ENCODE data around the gene LACRT. TPM values are rescaled to one million over a fixed set of nuclear protein-coding genes. Genes with fewer than 3 reads are reported as not detected.

The LACRT gene
- total and polyA plus RNA-seq, 5 experiments from 2014 or later = not detected

DNA sequence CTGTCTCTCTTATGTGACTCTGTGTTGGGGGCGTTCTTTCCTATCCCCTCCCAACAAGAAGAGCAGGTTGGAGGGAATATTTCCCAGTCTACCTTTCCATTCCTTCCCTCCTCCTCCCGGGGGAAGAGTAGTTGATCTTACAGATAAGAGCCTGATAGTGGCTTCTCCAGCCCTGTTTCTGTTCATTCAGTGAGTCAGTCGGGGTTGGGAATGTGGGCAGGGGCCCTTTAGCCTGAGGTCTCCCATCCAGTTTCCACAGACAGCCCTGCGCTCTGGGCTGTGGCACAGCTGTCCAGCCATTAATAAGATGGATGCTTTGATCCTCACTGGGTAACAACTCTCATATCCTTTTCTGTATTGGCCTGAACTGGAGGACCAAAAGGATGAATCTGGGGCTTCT, 28.1 kb downstream of the LACRT start:
- H3K27ac Mint-ChIP-seq = no peak overlapping the region
- no peak overlapping the region for H3K4me3 Mint-ChIP-seq
- POLR2A ChIA-PET = no interaction called here
- no peaks in the 10 kb centered on the region for H3K36me3 Mint-ChIP-seq
- peaks cover 2 to 9% (median 4%) of the 10 kb centered on the region in 4 donors for H3K4me1 Mint-ChIP-seq
- H3K9me3 Mint-ChIP-seq = no peaks in the 10 kb centered on the region
- no peak for DNase-seq
- ATAC-seq = no peak
- H3K27me3 Mint-ChIP-seq = peaks cover 0 to 12% (median 10%) of the 10 kb centered on the region in 5 donors

DNA sequence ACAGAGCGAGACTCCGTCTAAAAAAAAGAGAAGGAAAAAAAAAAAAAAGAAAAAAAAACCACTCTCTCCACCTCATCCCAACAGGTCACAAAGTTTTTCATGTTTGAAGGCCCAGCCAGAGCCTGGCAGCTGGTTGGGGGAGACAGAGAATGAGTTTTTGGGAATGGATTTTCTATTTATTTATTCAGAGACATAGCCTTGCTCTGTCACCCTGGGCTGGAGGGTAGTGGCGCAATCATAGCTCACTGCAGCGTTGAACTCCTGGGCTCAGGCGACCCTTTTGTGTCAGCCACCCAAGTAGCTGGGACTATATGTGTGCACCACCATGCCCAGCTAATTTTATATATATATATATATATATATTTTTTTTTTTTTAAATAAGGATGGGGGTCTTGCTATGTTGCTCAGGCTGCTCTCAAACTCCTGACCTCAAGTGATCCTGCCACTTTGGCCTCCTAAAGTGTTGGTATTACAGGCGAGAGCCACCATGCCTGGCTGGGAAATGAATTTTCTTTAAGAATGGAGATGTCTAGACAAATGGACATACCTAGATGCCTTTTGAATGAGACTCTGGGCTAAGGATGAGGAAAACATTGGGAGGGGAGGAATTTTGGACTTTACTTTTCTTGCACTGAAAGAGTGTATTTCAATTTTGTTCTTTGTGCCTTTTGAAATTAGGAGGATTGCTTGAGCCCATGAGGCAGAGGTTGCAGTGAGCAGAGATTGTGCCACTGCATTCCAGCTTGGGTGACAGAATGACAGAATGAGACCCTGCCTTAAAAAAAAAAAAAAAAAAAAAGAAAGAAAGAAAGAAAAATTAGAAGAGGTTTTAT, 29.3 kb downstream of the LACRT start:
- no peaks in the 10 kb centered on the region for H3K9me3 Mint-ChIP-seq
- ATAC-seq = no peak
- no peak for DNase-seq
- no peak overlapping the region for H3K27ac Mint-ChIP-seq
- peaks cover 0 to 12% (median 6%) of the 10 kb centered on the region in 5 donors for H3K27me3 Mint-ChIP-seq
- peaks cover 2 to 9% (median 4%) of the 10 kb centered on the region in 4 donors for H3K4me1 Mint-ChIP-seq
- no peaks in the 10 kb centered on the region for H3K36me3 Mint-ChIP-seq
- H3K4me3 Mint-ChIP-seq = no peak overlapping the region
- POLR2A ChIA-PET = interaction anchor here (0.7 kb wide), 1 partner anchor 50 kb away, joined by 4 read pairs; no protein-coding TSS in a partner anchor

DNA sequence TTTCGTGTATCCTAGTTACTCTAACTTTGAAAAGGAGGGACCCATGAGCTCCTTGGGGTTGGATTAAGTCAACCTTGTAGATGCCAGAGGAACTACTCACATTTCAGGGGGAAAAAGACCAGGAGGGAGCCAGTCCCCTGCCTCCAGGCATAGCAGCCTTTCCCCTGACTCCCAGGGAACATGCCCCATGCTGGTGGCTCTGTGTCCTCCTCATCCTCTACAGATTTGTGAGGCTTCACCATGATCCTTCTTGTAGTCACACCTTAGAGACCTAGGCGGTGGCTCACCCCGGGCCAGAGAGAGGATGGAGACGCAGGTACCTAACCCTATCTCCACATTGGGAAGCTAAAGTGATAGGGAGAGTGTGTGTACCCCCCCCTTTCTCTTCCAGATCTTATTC, 30.3 kb downstream of the LACRT start:
- no peaks in the 10 kb centered on the region for H3K36me3 Mint-ChIP-seq
- ATAC-seq (no peak), DNase-seq (no peak)
- no peak overlapping the region for H3K27ac Mint-ChIP-seq
- no peak overlapping the region for H3K4me3 Mint-ChIP-seq
- POLR2A ChIA-PET = no interaction called here
- peaks cover 0 to 15% (median 7%) of the 10 kb centered on the region in 5 donors for H3K27me3 Mint-ChIP-seq
- peaks cover 2 to 9% (median 4%) of the 10 kb centered on the region in 4 donors for H3K4me1 Mint-ChIP-seq
- H3K9me3 Mint-ChIP-seq = no peaks in the 10 kb centered on the region

DNA sequence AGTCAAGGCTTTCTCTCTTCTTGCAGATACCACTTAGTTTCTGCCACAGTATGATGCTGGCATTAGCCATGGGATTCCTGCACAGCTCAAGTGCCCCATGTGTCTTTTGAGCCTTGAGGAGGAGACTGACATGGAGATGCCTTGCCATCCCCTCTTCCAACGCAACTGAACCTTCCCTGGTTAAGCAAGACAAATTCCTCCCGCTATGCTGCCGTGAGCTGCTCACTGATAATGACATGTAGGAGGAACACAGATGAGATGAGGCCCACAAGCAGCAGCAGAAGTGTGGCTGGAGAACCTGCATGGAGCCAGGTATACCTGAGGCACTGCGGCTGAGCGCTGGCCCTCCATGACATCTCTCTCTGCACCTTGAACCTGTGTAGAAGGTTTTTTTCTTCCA, 30.8 kb downstream of the LACRT start:
- H3K4me3 Mint-ChIP-seq = no peak overlapping the region
- H3K9me3 Mint-ChIP-seq = no peaks in the 10 kb centered on the region
- POLR2A ChIA-PET = no interaction called here
- DNase-seq (no peak), ATAC-seq (no peak)
- no peaks in the 10 kb centered on the region for H3K36me3 Mint-ChIP-seq
- peaks cover 0 to 20% (median 9%) of the 10 kb centered on the region in 5 donors for H3K27me3 Mint-ChIP-seq
- H3K27ac Mint-ChIP-seq = no peak overlapping the region
- H3K4me1 Mint-ChIP-seq = peaks cover 2 to 9% (median 4%) of the 10 kb centered on the region in 4 donors

DNA sequence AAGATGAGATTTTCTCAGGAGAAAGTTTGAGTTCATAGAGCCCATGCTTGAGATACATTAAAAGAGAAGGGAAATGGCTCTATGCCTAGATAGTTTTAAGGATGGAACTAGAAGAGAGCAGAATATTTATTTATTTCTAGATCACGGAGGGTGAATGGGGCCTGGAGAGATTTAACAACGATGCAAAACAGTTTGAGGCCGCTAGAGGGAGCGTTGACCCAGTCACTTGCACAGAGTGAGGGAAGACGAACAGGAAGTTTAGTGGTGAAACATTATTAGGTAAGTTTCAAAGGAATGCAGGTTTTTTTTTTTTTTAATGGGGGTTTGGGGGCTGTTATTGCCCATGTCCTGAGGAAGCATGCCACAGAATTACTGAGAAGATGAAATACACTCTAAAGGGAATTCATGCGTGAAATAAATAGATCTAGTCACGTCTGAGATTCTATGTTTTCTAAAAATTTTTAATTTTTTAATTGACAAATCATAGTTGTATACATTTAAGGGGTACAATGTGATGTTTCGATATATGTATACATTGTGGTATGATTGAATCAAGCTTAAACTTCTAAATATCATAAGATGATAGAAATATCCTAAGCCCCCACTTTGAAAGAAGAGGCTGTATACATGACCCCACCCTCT, 31.4 kb downstream of the LACRT start:
- H3K36me3 Mint-ChIP-seq = no peaks in the 10 kb centered on the region
- H3K9me3 Mint-ChIP-seq = no peaks in the 10 kb centered on the region
- H3K27ac Mint-ChIP-seq = peak overlapping the region in 2 of 10 donors; percentile 24 to 33
- peak; percentile 17 to 77 (median 62) for DNase-seq
- peak; percentile 96 to 97 for ATAC-seq
- H3K4me1 Mint-ChIP-seq = peaks cover 2 to 9% (median 4%) of the 10 kb centered on the region in 4 donors
- H3K27me3 Mint-ChIP-seq = peaks cover 0 to 19% (median 12%) of the 10 kb centered on the region in 5 donors
- POLR2A ChIA-PET = no interaction called here
- no peak overlapping the region for H3K4me3 Mint-ChIP-seq

DNA sequence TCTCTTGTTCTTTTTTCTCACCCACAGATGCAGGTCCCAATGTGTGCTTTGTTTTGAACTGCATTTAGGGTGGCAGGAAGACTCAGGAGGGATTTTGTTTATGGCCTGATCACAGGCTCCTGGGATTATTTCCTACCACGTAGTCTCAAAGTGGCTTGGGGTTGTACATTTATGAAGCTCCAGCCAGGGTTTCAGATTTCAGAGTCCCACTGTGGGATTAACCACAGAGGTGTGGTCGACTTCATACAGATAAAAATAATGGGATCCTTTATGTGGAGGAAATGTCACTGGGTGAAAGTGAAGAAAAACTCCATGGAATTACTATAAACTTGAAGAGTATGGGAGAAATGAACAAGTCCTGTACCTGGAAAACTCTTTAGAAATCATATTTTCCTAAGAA, 32.0 kb downstream of the LACRT start:
- no peak for DNase-seq
- Mint-ChIP-seq H3K9me3 (no peaks in the 10 kb centered on the region), H3K36me3 (no peaks in the 10 kb centered on the region), H3K27ac (peak overlapping the region in 3 of 10 donors; percentile 7 to 33 (median 24)), H3K27me3 (peaks cover 0 to 19% (median 10%) of the 10 kb centered on the region in 5 donors), H3K4me1 (peaks cover 2 to 9% (median 4%) of the 10 kb centered on the region in 4 donors), H3K4me3 (no peak overlapping the region)
- no peak for ATAC-seq
- POLR2A ChIA-PET = no interaction called here

DNA sequence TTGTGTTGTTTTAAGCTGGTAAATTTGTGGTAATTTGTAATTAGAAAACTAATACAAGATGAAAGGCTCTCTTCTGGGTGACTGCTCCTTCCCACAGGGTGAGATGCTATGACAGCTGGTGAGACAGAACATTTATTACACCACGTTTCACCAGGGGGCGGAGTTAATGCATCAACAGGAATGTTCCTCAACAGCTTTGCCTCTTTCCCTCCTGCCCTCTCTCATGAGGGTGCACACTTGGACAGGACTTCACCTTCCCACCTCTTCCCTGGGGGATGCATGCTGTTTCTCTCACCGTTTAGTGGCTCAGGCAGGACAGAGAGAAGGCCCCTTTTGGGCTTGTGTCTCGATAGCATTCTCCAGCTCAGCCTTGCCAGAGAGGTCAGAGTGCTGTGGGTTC, 32.9 kb downstream of the LACRT start:
- DNase-seq (no peak), ATAC-seq (no peak)
- no peak overlapping the region for H3K27ac Mint-ChIP-seq
- H3K4me1 Mint-ChIP-seq = peaks cover 2 to 10% (median 3%) of the 10 kb centered on the region in 4 donors
- POLR2A ChIA-PET = no interaction called here
- no peak overlapping the region for H3K4me3 Mint-ChIP-seq
- no peaks in the 10 kb centered on the region for H3K36me3 Mint-ChIP-seq
- peaks cover 1 to 21% (median 6%) of the 10 kb centered on the region in 5 donors for H3K27me3 Mint-ChIP-seq
- no peaks in the 10 kb centered on the region for H3K9me3 Mint-ChIP-seq

DNA sequence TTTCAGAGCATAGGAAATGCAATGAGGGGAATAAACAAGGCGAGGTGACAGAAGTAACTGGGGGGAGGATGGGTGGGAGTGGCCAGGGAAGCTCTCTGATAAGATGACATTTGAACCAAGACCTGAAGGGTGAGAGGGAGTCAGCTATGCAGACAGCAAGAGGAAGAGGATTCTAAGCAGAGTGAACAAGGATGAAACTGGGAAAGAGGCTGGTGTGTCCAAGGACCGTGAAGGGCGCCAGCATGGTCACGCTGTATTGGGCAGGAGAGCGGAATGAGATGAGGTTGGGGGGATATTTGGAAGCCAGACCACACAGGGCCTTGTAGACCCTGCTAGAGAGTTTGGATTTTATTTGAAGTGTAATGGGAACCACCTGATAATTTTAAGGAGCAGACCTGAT, 35.7 kb downstream of the LACRT start:
- POLR2A ChIA-PET = no interaction called here
- Mint-ChIP-seq H3K4me3 (no peak overlapping the region), H3K27me3 (peaks cover 1 to 23% (median 13%) of the 10 kb centered on the region in 5 donors)

DNA sequence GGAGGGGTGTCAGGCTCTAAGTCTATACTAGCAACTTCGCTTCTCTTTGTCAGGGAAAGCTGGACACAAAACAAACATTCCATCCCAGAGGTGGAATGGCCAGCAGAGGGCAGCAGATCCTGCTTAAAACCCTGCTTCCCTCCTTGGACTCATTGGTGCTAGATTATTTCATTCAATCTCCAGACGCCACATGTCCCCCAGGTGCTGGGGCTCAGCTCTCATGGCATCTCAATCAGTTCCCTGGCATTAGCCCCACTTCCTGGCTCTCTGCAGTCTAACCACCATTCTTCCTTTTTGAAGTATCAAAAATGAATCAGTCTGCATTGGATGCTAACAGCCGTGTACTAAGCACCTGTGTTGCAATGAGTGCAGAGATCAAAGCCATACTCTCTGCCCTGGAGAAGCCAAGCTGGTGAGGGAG, 38.2 kb downstream of the LACRT start:
- Mint-ChIP-seq H3K9me3 (no peaks in the 10 kb centered on the region), H3K36me3 (no peaks in the 10 kb centered on the region), H3K27ac (no peak overlapping the region), H3K4me3 (no peak overlapping the region), H3K27me3 (peaks cover 1 to 23% (median 13%) of the 10 kb centered on the region in 5 donors), H3K4me1 (peaks cover 3 to 8% (median 6%) of the 10 kb centered on the region in 4 donors)
- DNase-seq = peak in 9 of 10 donors; percentile 15 to 47 (median 37)
- peak; percentile 62 to 67 for ATAC-seq
- POLR2A ChIA-PET = no interaction called here

More for the DNA sequence above, 35.7 kb downstream of the LACRT start:
- ATAC-seq (no peak), DNase-seq (no peak)
- H3K27ac Mint-ChIP-seq = no peak overlapping the region
- H3K4me1 Mint-ChIP-seq = peaks cover 5 to 16% (median 9%) of the 10 kb centered on the region in 4 donors
- H3K9me3 Mint-ChIP-seq = no peaks in the 10 kb centered on the region
- H3K36me3 Mint-ChIP-seq = no peaks in the 10 kb centered on the region

DNA sequence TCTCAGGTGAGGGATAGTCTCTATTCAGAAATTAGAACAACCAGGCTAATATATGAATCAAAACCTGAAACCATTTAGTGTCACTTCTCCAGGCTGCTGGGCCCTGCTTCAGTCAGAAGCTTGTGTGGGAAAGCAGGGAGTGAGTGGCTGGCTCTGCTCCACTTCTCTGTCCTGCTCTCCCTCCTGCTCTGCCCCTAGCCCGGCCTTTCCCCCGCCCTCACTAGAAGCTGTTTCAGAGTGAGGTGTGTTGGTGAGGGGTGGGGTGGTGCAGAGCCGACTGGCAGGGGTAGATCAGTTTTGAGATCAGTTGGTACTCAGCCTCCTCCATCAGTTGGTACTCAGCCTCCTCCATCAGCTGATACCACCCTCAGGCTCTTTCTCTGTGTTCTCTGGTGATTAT, 39.2 kb downstream of the LACRT start:
- peaks cover 2 to 30% (median 22%) of the 10 kb centered on the region in 5 donors for H3K27me3 Mint-ChIP-seq
- H3K27ac Mint-ChIP-seq = no peak overlapping the region
- POLR2A ChIA-PET = no interaction called here
- ATAC-seq (no peak), DNase-seq (no peak)
- no peaks in the 10 kb centered on the region for H3K9me3 Mint-ChIP-seq
- H3K4me1 Mint-ChIP-seq = peaks cover 3 to 8% (median 6%) of the 10 kb centered on the region in 4 donors
- H3K36me3 Mint-ChIP-seq = no peaks in the 10 kb centered on the region
- no peak overlapping the region for H3K4me3 Mint-ChIP-seq

DNA sequence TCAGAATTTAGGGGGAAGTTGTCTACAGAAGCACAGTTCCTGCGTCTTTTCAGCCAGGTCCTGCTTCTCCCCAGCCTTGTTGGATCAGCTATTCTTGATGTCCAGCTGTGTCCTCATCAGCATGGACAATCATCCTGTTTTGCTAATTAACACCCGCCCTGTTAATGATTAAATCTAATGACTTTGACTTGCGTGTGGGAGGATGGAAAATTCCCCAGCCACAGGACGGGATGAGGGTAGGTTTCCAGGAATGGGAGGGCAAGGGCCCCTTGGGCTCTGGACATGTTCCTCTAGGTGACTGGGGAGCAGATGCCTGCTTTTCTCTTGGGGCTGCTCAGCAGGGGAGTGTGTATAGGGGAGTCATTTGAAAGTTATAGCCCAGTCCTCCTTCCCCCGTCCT, 41.0 kb downstream of the LACRT start:
- H3K9me3 Mint-ChIP-seq = no peaks in the 10 kb centered on the region
- DNase-seq (no peak), ATAC-seq (no peak)
- no peaks in the 10 kb centered on the region for H3K36me3 Mint-ChIP-seq
- no peak overlapping the region for H3K27ac Mint-ChIP-seq
- no peak overlapping the region for H3K4me3 Mint-ChIP-seq
- H3K27me3 Mint-ChIP-seq = peaks cover 16 to 40% (median 32%) of the 10 kb centered on the region in 5 donors
- POLR2A ChIA-PET = no interaction called here
- H3K4me1 Mint-ChIP-seq = peaks cover 9 to 16% (median 13%) of the 10 kb centered on the region in 4 donors

DNA sequence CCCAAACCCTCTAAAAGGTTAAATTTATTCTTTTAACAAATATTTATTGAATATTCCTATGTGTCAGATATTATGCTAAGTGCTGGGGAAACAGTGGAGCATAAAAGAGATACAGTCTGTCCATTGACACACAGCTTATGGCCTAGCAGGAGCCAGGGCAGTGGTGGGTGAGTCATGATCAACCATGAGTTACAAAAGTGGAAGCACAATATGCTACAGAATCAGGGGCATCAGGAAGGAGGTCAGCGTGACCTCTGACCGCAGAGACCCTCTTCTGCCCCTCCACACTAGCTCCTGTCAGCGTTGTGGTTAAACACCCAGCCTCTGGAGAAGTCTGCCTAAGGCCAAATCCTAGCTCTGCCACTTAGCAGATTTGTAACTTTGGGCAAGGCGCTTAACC, 41.6 kb downstream of the LACRT start:
- H3K27ac Mint-ChIP-seq = no peak overlapping the region
- ATAC-seq (no peak), DNase-seq (no peak)
- no peaks in the 10 kb centered on the region for H3K9me3 Mint-ChIP-seq
- POLR2A ChIA-PET = no interaction called here
- H3K27me3 Mint-ChIP-seq = peaks cover 16 to 44% (median 31%) of the 10 kb centered on the region in 5 donors
- H3K4me3 Mint-ChIP-seq = no peak overlapping the region
- no peaks in the 10 kb centered on the region for H3K36me3 Mint-ChIP-seq
- peaks cover 10 to 18% (median 13%) of the 10 kb centered on the region in 4 donors for H3K4me1 Mint-ChIP-seq

DNA sequence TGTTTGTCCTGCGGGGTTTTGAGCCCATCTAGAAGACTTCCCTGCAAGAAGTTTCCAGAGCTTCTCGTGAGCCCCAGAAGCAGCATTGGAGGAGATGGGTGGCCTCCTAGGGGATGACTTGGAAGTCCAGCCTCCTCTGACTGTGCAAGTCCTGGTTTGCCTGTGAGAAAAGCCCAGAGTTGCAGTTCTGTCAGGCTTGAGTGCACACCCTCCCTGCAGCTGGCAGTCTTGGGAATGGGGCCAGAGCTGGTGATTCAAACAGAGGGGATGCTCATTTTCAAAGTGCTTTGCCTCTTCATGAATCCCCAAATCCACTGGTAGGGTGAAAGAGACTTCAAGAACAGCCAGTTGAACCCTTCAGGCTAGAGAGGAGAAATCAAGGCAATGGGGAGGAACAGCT, 42.4 kb downstream of the LACRT start:
- H3K9me3 Mint-ChIP-seq = no peaks in the 10 kb centered on the region
- no peaks in the 10 kb centered on the region for H3K36me3 Mint-ChIP-seq
- no peak for ATAC-seq
- H3K27ac Mint-ChIP-seq = peak overlapping the region in 1 of 10 donors; percentile 47
- peaks cover 10 to 19% (median 15%) of the 10 kb centered on the region in 4 donors for H3K4me1 Mint-ChIP-seq
- no peak for DNase-seq
- POLR2A ChIA-PET = no interaction called here
- no peak overlapping the region for H3K4me3 Mint-ChIP-seq
- peaks cover 18 to 50% (median 39%) of the 10 kb centered on the region in 5 donors for H3K27me3 Mint-ChIP-seq
